H1 (cell line): ENCODE data around the gene TXLNB.
"Not testable (repeated sequence)": the region's sequence is repeated elsewhere in the genome, so short reads cannot be mapped to it uniquely, and the experiment has no call there.

Experiments used
- BRCA1 ChIP-seq: IDR thresholded peaks from 2 replicates; pipeline ENCODE4 v1.6.1; 2012; ENCODE audit warnings: low read depth, low read length, improper control_type of control experiment
- CTCF ChIP-seq, 3 experiments: IDR thresholded peaks; 1 replicate in 2 of 3; 2 replicates in 1 of 3; pipeline versions ENCODE4 v1.5.1 to v1.6.1; 2011; ENCODE audit warnings: low read length in 3 of 3, mild to moderate bottlenecking in 3 of 3, inconsistent platforms in 2 of 3, low read depth in 1 of 3, moderate library complexity in 1 of 3; ENCODE audit not compliant: insufficient read depth in 1 of 3; ENCODE audit errors: control extremely low read depth in 1 of 3
- NRF1 ChIP-seq: IDR thresholded peaks from 2 replicates; pipeline ENCODE4 v1.6.1; 2011; ENCODE audit warnings: mild to moderate bottlenecking, low read depth, low read length, improper control_type of control experiment
- SP4 ChIP-seq: IDR thresholded peaks from 2 replicates; pipeline ENCODE4 v1.6.1; 2012; ENCODE audit warnings: low read length, inconsistent platforms

- TF ChIP-seq CTCF (IDR thresholded peaks at IDR 0.05; ENCODE audit: control extremely low read depth in 1 of 3, insufficient read depth in 1 of 3, low read depth in 1 of 3, low read length in 3 of 3); BRCA1; NRF1; SP4: not testable (repeated sequence)
Measured at GRCh38 chr6:139210766-139211165, 81.0 kb downstream of the TXLNB start.
